GM23338 (cell line): ENCODE results near the gene CRB2.

Experiments
- EZH2phosphoT487 ChIP-seq: fragments of 200-600 bp; sonication (generic); IDR thresholded peaks from one replicate; pipeline ENCODE4 v1.8.1; 2018; ENCODE audit warnings: antibody characterized with exemption; ENCODE audit not compliant: unreplicated experiment
- JUNB ChIP-seq: IDR thresholded peaks from one replicate; pipeline ENCODE4 v1.6.1; 2016; ENCODE audit warnings: antibody characterized with exemption; ENCODE audit not compliant: unreplicated experiment
- POLR2AphosphoS5 ChIP-seq: IDR thresholded peaks from 2 replicates; pipeline ENCODE4 v1.6.1; 2016; ENCODE audit warnings: antibody characterized with exemption, low read depth
- TF ChIP-seq, protein P1 (sequence below), 2 experiments: fragments of 200-600 bp in 1 of 2; sonication (generic) in 1 of 2; conservative IDR thresholded peaks; 2 replicates each; pipeline versions ENCODE4 v1.5.1 to v1.6.1; 2016 to 2017; ENCODE audit warnings: antibody characterized with exemption in 2 of 2, low read depth in 2 of 2, mild to moderate bottlenecking in 2 of 2, moderate library complexity in 1 of 2

DNA sequence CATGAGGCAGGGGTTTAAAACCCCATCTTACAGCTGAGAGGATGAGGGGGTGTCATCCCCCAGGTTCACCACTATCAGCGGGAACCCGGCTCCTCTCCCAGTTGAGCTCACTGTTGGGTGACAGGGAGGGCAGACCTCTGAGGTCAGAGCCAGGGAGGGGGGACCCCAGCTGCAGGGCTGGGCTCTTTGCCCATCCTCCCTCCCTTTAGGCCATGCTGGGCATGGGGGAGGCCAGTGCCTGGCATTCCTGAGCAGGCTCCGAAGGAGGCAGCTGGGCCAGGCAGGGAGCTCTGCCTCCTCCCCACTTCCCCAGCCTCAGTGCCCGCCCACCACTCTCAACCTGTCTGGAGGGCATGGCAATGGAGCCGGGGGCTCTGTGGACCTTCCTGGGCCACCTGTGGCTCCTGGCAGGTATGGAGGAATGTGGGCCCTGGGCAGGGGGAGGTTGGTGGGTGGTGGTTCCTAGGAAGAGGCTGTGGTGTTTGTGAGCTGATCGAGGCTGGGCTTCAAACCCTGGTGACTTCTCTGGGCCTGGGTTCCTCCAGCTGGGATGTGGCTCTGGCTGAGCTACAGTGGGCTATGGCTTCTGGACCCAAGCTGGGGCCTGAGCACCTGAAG, 12.6 kb downstream of the CRB2 start:
- TF ChIP-seq EZH2phosphoT487 (no peak), POLR2AphosphoS5 (no peak), JUNB (no peak)
- TF ChIP-seq, protein P1, sequence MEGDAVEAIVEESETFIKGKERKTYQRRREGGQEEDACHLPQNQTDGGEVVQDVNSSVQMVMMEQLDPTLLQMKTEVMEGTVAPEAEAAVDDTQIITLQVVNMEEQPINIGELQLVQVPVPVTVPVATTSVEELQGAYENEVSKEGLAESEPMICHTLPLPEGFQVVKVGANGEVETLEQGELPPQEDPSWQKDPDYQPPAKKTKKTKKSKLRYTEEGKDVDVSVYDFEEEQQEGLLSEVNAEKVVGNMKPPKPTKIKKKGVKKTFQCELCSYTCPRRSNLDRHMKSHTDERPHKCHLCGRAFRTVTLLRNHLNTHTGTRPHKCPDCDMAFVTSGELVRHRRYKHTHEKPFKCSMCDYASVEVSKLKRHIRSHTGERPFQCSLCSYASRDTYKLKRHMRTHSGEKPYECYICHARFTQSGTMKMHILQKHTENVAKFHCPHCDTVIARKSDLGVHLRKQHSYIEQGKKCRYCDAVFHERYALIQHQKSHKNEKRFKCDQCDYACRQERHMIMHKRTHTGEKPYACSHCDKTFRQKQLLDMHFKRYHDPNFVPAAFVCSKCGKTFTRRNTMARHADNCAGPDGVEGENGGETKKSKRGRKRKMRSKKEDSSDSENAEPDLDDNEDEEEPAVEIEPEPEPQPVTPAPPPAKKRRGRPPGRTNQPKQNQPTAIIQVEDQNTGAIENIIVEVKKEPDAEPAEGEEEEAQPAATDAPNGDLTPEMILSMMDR (conservative IDR thresholded peaks at IDR 0.05; ENCODE audit: low read depth in 2 of 2), result no peak
